HK-2 (cell line): ENCODE data around the gene KRT5.

Experiments used
- DNase-seq: peaks from one replicate; pipeline ENCODE4 v3.0.0-alpha.2; 2018; ENCODE audit not compliant: unreplicated experiment

The KRT5 gene

GRCh38 chr12:52537101-52537500 lies 16.9 kb upstream of the KRT5 start:
- DNase-seq: no peak

DNA sequence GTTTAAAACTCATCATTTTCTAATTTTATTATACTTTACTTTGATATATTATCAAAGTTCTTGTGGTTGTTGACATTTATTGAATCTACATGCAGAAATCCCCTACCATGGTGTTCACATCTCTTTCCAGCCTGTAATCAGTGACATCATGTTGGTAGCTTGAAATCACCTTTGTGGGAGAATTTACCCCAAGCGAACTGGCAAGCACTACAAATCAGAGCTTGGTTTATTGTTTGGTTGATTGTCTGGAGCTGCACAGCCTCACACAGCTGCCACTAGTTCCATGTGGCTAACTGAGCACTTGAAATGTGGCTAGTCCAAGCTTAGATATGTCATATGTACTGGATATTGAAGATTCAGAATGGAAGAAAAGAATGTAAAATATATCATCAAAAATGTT lies 15.4 kb upstream of the KRT5 start:
- no peak for DNase-seq

GRCh38 chr12:52534482-52534881 lies 14.3 kb upstream of the KRT5 start:
- DNase-seq: no peak

DNA sequence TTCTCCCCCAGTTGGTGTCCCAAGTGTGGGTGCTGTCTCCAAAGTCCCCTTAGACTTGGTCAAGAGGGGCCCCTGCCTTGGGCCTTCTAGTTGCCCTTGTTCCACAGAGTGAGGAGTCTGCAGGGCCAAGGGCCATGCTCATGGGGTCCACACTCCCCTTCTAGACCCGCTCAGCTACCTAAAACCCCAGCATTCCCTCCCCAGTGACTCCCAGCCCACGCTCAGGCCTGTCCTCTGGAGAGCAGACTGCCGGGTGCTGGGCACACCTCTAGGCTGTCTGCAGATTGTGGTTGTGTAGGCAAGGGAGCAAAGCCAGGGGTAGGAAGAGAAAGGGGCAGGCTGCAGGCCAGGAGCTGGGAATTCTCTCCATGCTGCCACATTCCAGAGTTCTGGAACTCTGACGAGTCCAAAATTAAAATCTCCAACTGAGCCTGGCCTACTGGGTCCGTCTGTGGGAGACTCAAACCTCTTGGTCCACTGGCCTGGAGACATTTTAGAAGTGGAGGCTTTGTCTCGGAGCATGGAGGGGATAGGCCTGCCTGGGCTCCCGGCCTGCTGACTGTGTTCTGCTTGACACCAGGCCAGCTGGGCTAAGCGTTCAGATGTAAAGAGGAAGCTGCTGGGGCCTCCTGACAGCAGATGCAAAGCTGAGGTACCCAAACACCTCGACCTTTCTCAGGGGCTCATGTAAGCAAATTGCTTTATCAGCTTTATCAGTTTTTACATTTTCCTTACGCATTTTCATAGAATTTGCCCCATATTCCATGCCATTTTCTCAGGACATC lies 13.7 kb upstream of the KRT5 start:
- DNase-seq: no peak

DNA sequence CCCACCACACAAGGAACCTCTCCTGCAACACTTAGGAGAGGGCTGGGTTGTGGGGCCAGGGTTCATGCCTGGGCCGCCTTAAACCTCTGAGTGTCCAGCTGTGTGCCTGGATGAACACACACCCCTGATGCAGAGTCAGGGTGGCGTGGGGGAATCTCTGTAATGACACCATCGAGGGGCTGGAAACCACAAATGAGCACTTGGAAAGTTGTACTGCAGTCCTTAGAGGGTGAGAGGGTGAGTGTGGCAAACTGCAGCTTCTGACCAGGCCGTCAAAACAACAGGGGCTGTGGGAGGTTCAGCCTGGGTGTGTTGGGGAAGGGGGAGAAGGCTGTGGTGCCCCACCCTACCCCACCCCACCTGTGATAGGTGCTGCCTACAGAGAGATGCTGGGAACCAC lies 12.4 kb upstream of the KRT5 start:
- no peak for DNase-seq

GRCh38 chr12:52531566-52532300 lies 11.5 kb upstream of the KRT5 start:
- DNase-seq: no peak

DNA sequence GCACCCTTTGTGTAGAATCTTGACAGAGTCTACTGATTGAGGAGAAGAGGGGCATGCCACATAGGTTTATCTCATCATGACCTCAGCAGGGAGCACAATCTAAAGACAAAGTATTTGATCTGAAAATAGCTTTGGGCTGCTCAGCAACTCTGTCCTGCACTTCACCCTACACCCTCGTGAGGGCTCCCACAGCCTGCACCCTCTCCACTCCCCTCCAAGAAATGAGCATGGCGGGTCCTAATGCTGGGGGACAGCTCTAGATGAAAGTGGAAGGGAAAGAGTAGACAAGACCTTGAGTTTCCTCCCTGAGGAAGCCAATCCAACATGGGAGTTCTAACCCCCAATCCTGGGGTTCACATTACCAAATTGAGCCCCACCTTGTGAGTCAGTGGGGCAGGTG lies 10.7 kb upstream of the KRT5 start:
- DNase-seq: no peak

DNA sequence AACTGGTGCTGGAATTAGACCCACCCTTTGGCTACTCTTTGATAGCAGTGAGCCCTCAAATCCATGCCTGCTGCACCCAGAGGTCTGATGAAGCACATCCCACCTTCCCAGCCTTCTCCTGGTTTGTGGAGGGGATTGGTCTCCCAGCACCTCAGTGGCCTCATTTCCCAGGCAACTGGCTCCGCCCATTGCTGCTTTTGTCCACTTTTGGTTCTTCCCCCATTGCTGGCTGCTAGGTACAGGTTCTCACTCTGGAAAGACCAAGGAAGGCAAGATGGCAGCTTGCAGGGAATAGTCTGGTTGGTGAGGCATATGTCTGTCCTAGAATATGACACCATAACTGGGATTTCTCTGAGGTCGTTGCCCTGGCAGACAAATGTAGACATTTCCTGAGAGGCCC lies 10.2 kb upstream of the KRT5 start:
- no peak for DNase-seq

- DNase-seq: no peak
Observed at GRCh38 chr12:52529846-52530245, 9.7 kb upstream of the KRT5 start.

DNA sequence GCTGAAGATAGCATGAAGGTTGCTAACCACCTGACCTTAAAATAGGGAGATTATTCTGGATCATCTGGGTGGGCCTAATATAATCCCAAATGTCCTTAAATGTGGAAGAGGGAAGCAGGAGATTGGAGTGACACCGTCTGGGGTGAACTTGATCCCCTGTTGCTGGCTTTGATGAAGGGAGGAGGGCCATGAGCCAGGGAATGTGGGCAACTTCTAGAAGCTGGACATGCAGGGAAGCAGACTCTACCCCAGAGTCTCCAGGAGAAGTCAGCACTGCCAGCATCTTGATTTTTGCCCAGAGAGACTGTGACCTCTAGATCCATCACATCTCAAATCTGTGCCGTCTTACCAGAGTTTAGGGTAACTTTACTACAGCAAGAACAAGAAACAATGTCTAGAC lies 9.2 kb upstream of the KRT5 start:
- no peak for DNase-seq

- DNase-seq: no peak
Observed at GRCh38 chr12:52528641-52529143, 8.5 kb upstream of the KRT5 start.

- DNase-seq: no peak
Observed at GRCh38 chr12:52527121-52527800, 7.1 kb upstream of the KRT5 start.

DNA sequence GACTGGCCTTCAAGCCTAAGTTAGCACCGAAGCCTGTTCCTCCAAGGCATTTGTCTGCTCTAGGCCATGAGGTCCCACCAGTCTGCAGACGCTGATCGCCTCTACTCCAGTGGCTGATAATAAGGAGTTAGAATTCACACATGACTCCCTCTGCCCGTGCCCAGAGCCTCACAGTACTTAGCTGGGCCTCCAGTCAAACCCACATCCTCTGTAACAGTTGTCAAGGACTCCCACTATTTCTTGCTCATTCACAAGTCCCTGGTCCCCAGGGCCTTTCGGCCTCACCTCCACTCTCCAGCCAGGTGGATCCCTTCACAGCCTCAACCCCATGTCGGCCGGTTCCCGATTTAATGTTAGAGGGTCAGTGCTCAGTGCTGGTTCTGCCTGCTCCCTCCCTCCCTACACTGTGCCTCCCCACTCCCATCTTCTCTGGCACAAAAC lies 6.3 kb upstream of the KRT5 start:
- DNase-seq: no peak

GRCh38 chr12:52525661-52526499 lies 5.7 kb upstream of the KRT5 start:
- DNase-seq: no peak

- no peak for DNase-seq
Observed at GRCh38 chr12:52524898-52525591, 4.9 kb upstream of the KRT5 start.

GRCh38 chr12:52524241-52524897 lies 4.2 kb upstream of the KRT5 start:
- no peak for DNase-seq

GRCh38 chr12:52523824-52524223 lies 3.6 kb upstream of the KRT5 start:
- no peak for DNase-seq

DNA sequence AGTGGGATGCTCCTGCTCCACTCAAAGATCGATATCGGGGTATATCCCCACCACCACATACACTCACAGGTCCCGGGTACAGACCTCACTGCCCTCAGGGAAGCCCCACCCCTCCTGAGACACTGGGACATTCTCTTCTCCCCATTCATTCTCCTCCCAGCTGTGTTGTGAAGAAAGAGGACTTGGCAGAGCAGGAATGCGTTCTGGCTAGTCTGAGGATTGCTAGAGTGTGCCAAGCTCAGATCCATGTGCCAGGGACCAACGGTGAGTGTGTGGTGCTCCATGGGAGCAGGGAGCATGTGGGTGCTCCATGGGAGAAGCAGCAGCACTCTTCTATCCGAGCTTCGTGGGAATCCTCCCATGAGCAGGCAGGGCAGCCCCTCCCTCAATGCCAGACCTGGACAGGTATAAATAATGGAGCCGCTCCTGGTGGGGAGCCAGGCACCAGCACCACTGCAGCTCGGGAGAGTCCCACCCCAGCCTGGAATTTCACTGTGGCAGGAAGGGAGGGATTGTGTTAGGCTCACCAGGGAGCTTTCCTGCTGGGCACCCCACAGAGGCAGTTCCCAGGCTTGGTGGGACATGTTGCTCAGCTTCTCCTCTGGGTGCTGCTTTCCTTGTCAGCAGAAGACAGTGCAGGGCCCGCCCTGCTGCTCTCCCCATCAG lies 2.3 kb upstream of the KRT5 start:
- no peak for DNase-seq

GRCh38 chr12:52521568-52522266 lies 1.5 kb upstream of the KRT5 start:
- no peak for DNase-seq
